ENCODE measurements around the gene IL23R. TPM values are rescaled to one million over a fixed set of nuclear protein-coding genes. Genes with fewer than 3 reads are reported as not detected.

Gene IL23R
- total and polyA plus RNA-seq, 4 donors, result 0.08 to 0.09 TPM; not detected in 2

DNA sequence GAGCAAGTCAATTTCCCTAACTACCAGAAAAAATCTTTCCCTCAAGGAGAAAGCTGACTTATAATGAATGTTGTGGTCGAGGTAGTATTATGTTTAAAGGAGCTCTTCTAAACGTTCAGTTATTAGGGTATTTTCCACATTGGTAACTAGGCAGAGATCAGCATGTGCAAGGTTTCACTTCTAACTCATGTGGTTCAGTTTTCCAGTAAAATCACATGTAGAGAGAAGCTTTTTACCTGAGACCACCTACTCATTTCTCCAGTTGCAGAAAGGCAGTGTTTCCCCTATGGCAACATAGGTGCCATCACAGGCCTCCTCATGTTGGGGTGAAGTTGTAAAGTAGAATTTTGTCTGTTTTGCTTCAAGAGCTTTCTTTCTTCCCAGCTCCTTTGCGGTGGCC is 23.7 kb downstream of the IL23R start:
- TF ChIP-seq RXRA (IDR thresholded peaks at IDR 0.05) (no peak), FOXA2 (IDR thresholded peaks at IDR 0.05) (no peak)
- H3K4me3 ChIP-seq (ENCODE audit: low read depth in 1 of 3, low read length in 3 of 3), result no peak overlapping the region
- no peaks in the 10 kb centered on the region for H3K36me3 ChIP-seq (ENCODE audit: control insufficient read depth in 4 of 4, insufficient read depth in 3 of 4, low read depth in 1 of 4, low read length in 3 of 4)
- no peak overlapping the region for H3K9ac ChIP-seq (ENCODE audit: low read depth in 1 of 2, low read length in 2 of 2)
- peaks cover 0 to 6% (median 3%) of the 10 kb centered on the region in 4 donors for H3K4me1 ChIP-seq (ENCODE audit: control insufficient read depth in 4 of 4, insufficient read depth in 4 of 4, low read length in 3 of 4)
- no peaks in the 10 kb centered on the region for H3K9me3 ChIP-seq (ENCODE audit: control insufficient read depth in 4 of 4, low read length in 3 of 4)
- H3K27ac ChIP-seq (ENCODE audit: low read depth in 1 of 2, low read length in 2 of 2), result no peak overlapping the region
- DNase-seq (ENCODE audit: low spot score), result no peak
- no peaks in the 10 kb centered on the region for H3K27me3 ChIP-seq (ENCODE audit: control insufficient read depth in 4 of 4, insufficient read depth in 4 of 4, low read length in 3 of 4)
- WGBS, result 79% methylated on average over 3 of the region's 3 CpGs

- no peak for TF ChIP-seq HNF4A (conservative IDR thresholded peaks at IDR 0.05)
- no peak for TF ChIP-seq JUND (IDR thresholded peaks at IDR 0.05)
- TF ChIP-seq, protein P1, sequence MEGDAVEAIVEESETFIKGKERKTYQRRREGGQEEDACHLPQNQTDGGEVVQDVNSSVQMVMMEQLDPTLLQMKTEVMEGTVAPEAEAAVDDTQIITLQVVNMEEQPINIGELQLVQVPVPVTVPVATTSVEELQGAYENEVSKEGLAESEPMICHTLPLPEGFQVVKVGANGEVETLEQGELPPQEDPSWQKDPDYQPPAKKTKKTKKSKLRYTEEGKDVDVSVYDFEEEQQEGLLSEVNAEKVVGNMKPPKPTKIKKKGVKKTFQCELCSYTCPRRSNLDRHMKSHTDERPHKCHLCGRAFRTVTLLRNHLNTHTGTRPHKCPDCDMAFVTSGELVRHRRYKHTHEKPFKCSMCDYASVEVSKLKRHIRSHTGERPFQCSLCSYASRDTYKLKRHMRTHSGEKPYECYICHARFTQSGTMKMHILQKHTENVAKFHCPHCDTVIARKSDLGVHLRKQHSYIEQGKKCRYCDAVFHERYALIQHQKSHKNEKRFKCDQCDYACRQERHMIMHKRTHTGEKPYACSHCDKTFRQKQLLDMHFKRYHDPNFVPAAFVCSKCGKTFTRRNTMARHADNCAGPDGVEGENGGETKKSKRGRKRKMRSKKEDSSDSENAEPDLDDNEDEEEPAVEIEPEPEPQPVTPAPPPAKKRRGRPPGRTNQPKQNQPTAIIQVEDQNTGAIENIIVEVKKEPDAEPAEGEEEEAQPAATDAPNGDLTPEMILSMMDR (IDR thresholded peaks at IDR 0.05; ENCODE audit: low read depth, low read length, missing input control), result no peak
- no peak for TF ChIP-seq SP1 (IDR thresholded peaks at IDR 0.05)
- no peak for TF ChIP-seq FOXA1 (IDR thresholded peaks at IDR 0.05)
- Histone ChIP-seq H3K9ac (ENCODE audit: low read depth in 1 of 2, low read length in 2 of 2) (no peak overlapping the region), H3K4me3 (ENCODE audit: low read depth in 1 of 3, low read length in 3 of 3) (no peak overlapping the region), H3K27ac (ENCODE audit: low read depth in 1 of 2, low read length in 2 of 2) (no peak overlapping the region), H3K36me3 (ENCODE audit: control insufficient read depth in 4 of 4, insufficient read depth in 3 of 4, low read depth in 1 of 4, low read length in 3 of 4) (no peaks in the 10 kb centered on the region), H3K9me3 (ENCODE audit: control insufficient read depth in 4 of 4, low read length in 3 of 4) (no peaks in the 10 kb centered on the region), H3K4me1 (ENCODE audit: control insufficient read depth in 4 of 4, insufficient read depth in 4 of 4, low read length in 3 of 4) (peaks cover 0 to 6% (median 3%) of the 10 kb centered on the region in 4 donors), H3K27me3 (ENCODE audit: control insufficient read depth in 4 of 4, insufficient read depth in 4 of 4, low read length in 3 of 4) (no peaks in the 10 kb centered on the region)
- 95% methylated on average over 2 of the region's 2 CpGs for WGBS
- no peak for DNase-seq (ENCODE audit: low spot score)
Observed at GRCh38 chr1:67190410-67190809, 24.2 kb downstream of the IL23R start.

- Histone ChIP-seq H3K27me3 (ENCODE audit: control insufficient read depth in 4 of 4, insufficient read depth in 4 of 4, low read length in 3 of 4) (no peaks in the 10 kb centered on the region), H3K27ac (ENCODE audit: low read depth in 1 of 2, low read length in 2 of 2) (no peak overlapping the region), H3K36me3 (ENCODE audit: control insufficient read depth in 4 of 4, insufficient read depth in 3 of 4, low read depth in 1 of 4, low read length in 3 of 4) (no peaks in the 10 kb centered on the region), H3K4me3 (ENCODE audit: low read depth in 1 of 3, low read length in 3 of 3) (no peak overlapping the region), H3K9me3 (ENCODE audit: control insufficient read depth in 4 of 4, low read length in 3 of 4) (no peaks in the 10 kb centered on the region), H3K4me1 (ENCODE audit: control insufficient read depth in 4 of 4, insufficient read depth in 4 of 4, low read length in 3 of 4) (peaks cover 0 to 6% (median 3%) of the 10 kb centered on the region in 4 donors), H3K9ac (ENCODE audit: low read depth in 1 of 2, low read length in 2 of 2) (no peak overlapping the region)
- 93% methylated on average over 2 of the region's 2 CpGs for WGBS
- TF ChIP-seq NR2F2 (IDR thresholded peaks at IDR 0.05) (no peak), RAD21 (IDR thresholded peaks at IDR 0.05) (no peak), TAF1 (conservative IDR thresholded peaks at IDR 0.05) (no peak)
- DNase-seq (ENCODE audit: low spot score), result no peak
Observed at GRCh38 chr1:67190942-67191341, 24.7 kb downstream of the IL23R start.

DNA sequence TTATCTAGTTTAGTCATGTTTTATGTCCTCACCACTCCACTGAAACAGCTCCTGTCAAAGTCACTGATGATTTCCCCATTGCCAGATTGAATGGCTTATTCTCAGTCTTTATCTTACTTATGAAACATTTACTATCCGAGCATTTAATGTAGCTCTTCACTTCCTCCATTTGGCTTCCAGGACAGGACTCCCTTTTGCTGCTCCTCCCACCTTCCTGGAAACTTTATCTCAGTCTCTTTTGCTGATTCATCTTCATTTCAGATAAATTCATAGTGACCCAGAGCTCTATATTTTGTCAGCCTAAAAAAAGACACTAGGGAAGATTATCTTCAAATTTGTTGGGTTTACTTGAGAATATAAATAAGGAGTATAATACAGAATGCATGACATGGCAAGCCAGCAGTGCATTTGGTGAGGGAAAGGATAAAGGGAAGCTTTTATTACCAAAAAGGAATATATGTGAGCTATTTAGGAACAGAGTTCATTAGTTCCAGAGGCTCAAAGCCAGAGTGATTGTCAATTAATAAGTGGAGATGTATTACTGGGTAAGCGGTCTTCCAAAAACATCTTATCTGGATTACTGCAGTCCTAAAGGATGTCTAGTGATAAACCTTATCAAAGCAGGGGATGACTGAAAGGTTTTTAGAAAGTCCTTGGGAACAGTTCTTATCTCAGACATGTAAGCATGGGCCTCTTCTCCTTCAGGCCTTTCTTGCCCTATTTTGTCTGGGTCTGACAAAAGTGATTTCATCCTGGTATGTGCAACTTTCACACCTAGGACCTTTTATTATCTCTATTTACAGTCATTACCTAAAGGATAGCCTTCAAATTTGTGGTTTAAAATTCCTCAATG is 25.6 kb downstream of the IL23R start:
- Histone ChIP-seq H3K4me3 (ENCODE audit: low read depth in 1 of 3, low read length in 3 of 3) (no peak overlapping the region), H3K9me3 (ENCODE audit: control insufficient read depth in 4 of 4, low read length in 3 of 4) (no peaks in the 10 kb centered on the region), H3K27me3 (ENCODE audit: control insufficient read depth in 4 of 4, insufficient read depth in 4 of 4, low read length in 3 of 4) (no peaks in the 10 kb centered on the region), H3K36me3 (ENCODE audit: control insufficient read depth in 4 of 4, insufficient read depth in 3 of 4, low read depth in 1 of 4, low read length in 3 of 4) (no peaks in the 10 kb centered on the region), H3K9ac (ENCODE audit: low read depth in 1 of 2, low read length in 2 of 2) (no peak overlapping the region), H3K27ac (ENCODE audit: low read depth in 1 of 2, low read length in 2 of 2) (no peak overlapping the region), H3K4me1 (ENCODE audit: control insufficient read depth in 4 of 4, insufficient read depth in 4 of 4, low read length in 3 of 4) (peaks cover 0 to 6% (median 3%) of the 10 kb centered on the region in 4 donors)
- no peak for TF ChIP-seq ATF3 (IDR thresholded peaks at IDR 0.05)
- TF ChIP-seq FOXA1 (IDR thresholded peaks at IDR 0.05), result no peak
- no peak for TF ChIP-seq RAD21 (IDR thresholded peaks at IDR 0.05)
- no peak for TF ChIP-seq HNF4A (conservative IDR thresholded peaks at IDR 0.05)
- TF ChIP-seq JUND (IDR thresholded peaks at IDR 0.05), result no peak
- TF ChIP-seq, protein P1 (IDR thresholded peaks at IDR 0.05; ENCODE audit: low read depth, low read length, missing input control), result no peak
- no peak for TF ChIP-seq GABPA (IDR thresholded peaks at IDR 0.05 in 1 of 2, conservative IDR thresholded peaks at IDR 0.05 in 1 of 2)
- TF ChIP-seq EGR1 (IDR thresholded peaks at IDR 0.05; ENCODE audit: low read depth in 2 of 2), result no peak
- 81% methylated on average over 2 of the region's 2 CpGs for WGBS
- no peak for DNase-seq (ENCODE audit: low spot score)

Measured in liver (tissue), 9 donors.